ENCODE measurements around the gene ARFGAP3.
A peak's percentile ranks its signal among the peaks of the same experiment; 100 is the strongest.

Gene ARFGAP3

GRCh38 chr22:42856865-42857704 lies at the start of gene ARFGAP3:
ARFGAP3 (minus strand) TSS chr22:42857273; CDS start chr22:42857182, 91 bp downstream.
- DNase-seq, result peak; percentile 36

DNA sequence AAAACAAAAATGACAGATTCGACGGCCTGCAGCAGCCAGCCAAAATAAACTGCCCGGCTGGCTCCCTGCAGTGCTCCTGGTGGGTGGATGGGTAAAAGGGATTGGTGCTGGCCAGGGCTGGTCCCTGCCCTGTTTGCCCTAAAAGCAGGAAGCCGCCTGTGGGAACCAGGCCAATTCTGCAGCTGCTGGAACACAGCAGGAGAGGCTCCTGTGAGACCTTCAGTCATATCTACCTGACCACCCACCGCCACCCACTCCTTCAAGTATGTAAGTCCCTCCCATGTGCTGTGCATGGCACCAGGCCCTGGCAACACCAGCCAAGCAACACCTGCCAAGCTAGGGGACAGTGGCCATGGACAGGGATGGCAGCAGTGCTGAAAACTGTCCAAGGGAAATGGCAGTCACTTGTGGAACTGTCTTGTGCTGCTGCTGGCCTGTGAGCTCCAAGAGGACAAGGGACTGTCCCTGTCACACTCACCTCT lies 48.7 kb upstream of the ARFGAP3 start:
- DNase-seq, result no peak

- DNase-seq, result no peak
Measured at GRCh38 chr22:42905217-42905616, 48.1 kb upstream of the ARFGAP3 start.

GRCh38 chr22:42904050-42904449 lies 47.0 kb upstream of the ARFGAP3 start:
- no peak for DNase-seq

GRCh38 chr22:42902875-42903510 lies 45.9 kb upstream of the ARFGAP3 start:
- no peak for DNase-seq

GRCh38 chr22:42901790-42902508 lies 44.9 kb upstream of the ARFGAP3 start:
- DNase-seq, result peak; percentile 51

DNA sequence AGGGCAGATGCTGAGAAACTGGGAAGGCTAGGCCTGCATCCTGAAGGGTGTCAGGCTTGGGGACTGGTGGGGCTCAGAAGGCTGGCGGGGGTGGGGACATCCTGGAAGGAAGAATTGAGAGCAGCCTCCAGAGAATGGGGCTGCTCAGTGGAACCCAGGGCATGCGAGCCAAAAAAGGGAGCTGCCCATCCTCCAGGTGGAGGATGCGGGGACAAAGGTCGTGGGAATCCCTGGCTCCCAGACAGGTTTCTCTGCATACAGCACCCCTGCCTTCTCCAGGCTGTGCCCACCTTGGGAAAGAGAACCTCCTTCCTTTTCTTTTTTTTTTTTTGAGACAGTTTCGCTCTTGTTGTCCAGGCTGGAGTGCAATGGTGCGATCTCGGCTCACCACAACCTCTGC lies 40.9 kb upstream of the ARFGAP3 start:
- no peak for DNase-seq

- DNase-seq, result no peak
Measured at GRCh38 chr22:42895541-42895981, 38.5 kb upstream of the ARFGAP3 start.

GRCh38 chr22:42895087-42895486 lies 38.0 kb upstream of the ARFGAP3 start:
- no peak for DNase-seq

- DNase-seq, result no peak
Measured at GRCh38 chr22:42893371-42894150, 36.5 kb upstream of the ARFGAP3 start.

DNA sequence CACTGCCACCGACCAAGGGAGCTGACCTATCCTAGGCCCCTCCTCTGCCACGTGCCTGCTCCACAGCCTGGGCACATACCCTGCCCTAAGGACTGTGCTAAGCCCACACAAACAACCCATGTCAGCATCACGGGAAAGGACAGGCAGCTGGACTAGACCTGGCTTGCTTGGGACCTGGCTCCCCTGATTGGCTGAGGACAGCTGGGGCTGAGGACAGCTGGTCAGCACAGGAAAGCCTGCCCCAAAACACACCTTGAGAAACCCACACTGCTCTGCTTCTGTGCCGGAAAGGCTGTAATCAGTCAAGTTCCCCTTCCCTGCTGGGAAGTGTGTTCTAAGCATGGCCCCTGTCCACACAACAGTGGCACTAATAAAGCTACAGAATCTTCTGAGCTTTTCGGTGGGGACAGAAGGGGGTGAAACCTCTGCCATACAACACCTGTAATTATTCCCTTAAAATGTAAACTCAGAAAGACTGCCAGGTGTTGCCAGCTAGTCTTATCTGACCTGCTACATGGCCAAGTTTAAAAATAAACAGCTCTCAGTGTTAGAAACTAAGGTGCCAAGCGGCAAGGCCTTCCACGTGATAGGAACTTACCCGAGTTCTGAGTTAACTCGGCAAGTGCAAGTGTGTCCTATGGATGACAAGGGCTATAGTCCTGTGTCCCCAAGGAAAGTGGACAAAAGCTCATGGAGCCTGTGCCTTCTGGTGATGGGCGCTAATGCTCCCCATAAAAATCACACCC lies 35.7 kb upstream of the ARFGAP3 start:
- no peak for DNase-seq

- DNase-seq, result no peak
Measured at GRCh38 chr22:42892156-42892555, 35.1 kb upstream of the ARFGAP3 start.

DNA sequence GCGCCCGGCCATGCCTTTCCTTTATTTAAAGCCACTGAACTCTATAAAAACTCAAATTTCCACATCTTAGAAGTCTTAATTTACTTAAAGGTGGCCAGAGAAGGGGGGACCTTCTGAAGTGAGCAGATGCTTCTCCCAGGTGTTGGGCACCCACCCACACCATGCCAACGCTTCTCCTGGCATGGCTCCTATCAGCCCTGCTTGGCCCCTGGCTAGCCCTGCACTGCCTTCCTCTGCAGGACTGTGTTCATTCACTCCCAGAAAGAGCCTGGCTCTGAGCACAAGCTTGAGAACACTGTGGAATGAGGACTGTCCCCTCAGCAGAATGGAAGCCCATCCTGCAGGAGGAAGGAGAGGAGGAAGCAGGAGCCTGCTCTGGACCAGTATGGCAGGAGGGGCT lies 34.6 kb upstream of the ARFGAP3 start:
- DNase-seq, result no peak

- DNase-seq, result no peak
Measured at GRCh38 chr22:42891008-42891407, 33.9 kb upstream of the ARFGAP3 start.

- no peak for DNase-seq
Measured at GRCh38 chr22:42889304-42889703, 32.2 kb upstream of the ARFGAP3 start.

DNA sequence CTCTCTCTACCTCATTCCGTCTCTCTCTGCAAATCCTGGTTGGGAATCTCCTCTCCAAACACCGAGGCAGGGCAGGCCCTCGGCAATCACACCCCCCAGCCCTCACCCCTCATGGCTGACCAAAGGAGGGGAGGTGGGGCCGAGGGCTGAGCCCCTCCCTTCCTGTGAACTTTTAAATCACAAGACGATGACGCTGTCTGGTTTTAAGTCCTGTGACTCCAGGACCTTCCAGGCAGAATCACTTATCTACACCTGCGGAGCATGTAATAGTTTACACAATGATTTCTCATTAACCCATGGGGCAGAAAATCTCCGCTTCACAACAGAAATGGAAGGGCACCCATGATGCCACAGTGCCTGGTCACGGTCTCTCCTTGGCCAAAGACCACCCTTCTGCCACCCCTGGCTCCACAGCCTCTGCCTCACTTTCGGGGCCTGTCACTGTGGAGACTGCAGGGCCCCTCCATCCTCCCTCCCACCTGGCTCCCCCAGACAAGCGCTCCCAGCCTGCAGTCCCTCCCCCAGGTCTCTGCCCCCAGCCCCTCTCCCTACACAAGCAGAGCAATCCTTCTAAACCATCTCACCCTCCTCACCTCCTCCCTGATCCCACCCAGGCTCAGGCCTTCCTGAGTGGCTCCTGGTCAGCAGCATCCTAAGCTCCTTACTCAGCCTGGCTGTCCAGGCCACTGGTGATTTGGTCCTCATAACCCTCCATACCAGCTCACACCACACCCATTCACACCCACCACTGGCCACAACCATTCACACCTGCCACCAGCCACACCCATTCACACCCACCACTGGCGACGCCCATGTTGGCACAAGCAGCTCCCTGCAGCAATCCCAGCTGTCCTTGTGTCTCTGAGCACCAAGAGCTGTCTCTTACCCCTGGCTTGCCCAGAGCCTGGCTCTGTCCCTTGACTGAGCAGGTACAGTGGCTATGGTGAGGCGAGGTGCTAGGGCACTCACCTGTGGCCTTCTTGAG lies 30.7 kb upstream of the ARFGAP3 start:
- DNase-seq, result no peak

GRCh38 chr22:42887120-42887519 lies 30.0 kb upstream of the ARFGAP3 start:
- no peak for DNase-seq

DNA sequence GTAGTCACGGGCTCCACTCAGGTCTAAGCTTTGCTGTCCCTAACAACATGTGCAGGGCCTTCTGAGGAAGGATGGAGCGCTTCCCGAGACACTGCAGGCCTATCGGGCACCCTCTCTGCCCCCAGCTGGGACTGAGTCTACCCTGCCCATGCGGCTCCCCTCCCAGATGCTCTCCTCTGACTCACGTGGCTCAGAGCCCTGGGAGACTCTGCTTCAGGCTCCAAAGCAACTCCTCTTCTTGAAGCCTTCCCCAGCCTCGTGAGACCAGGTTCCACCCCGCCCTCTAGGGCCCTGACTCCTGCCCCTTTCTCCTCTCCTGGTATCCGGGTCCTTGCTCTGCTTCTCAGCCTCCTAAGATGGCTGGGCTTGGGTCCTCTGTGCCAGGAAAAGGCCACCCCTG lies 28.4 kb upstream of the ARFGAP3 start:
- DNase-seq, result no peak

DNA sequence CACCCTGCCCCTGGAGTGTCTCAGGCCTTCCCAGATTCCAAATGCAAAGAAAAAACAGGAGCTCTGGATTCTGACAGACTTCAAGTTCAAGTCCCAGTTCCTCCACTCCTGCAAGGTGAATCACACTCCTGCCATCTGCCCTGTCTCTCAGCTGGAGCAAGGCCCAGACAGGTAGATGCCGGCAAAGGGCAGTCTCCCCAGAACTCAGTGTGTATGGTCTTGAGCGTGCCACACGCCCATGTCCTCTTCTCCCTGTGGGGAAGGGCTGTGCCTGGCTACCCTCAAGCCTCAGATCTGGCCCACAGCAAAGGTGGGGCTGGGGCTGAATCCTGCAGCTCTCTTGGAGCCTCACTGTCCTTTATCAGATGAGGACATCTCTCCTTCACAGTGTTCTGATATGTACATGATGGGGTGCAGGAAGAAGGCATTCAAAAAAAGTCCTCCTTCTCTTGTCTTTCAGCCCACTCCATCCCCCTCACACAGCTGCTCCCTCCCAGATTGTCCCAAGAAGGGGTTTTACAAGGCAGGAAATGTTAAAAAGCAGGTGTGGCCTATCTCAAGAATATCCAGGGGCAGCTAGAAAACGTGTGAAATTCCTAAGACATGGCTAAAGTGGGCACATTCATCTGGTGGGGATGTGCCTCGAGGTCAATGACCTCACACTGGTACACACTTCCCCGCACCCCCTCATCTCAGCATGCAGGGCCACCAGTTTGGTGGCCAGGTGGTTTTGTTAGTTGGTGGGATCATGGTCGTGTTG lies 27.7 kb upstream of the ARFGAP3 start:
- no peak for DNase-seq

- DNase-seq, result no peak
Measured at GRCh38 chr22:42883970-42884369, 26.9 kb upstream of the ARFGAP3 start.

Measured in NCI-H524 treated with DMSO at 0.1 percent for 48 hours (cell line).